Trophoblast cell (in vitro differentiated cells and primary cell): ENCODE measurements around the gene HEMK1.
A peak's percentile ranks its signal among the peaks of the same experiment; 100 is the strongest.

ENCODE experiments used
- DNase-seq, 2 donors: peaks; one replicate each; pipeline ENCODE4 v3.0.0-alpha.2; 2016
- H2AFZ ChIP-seq: 2 replicates; pipeline ENCODE4 v1.6.1; 2013; ENCODE audit warnings: low read length, moderate library complexity, mild to moderate bottlenecking; ENCODE audit not compliant: insufficient read depth, poor library complexity
- H2AK5ac ChIP-seq: 2 replicates; pipeline ENCODE4 v1.6.1; 2013; ENCODE audit warnings: mild to moderate bottlenecking, low read length
- H2BK120ac ChIP-seq: 2 replicates; pipeline ENCODE4 v1.6.1; 2013; ENCODE audit warnings: low read length, mild to moderate bottlenecking, moderate library complexity; ENCODE audit not compliant: insufficient read depth, poor library complexity
- H2BK12ac ChIP-seq: 2 replicates; pipeline ENCODE4 v1.6.1; 2013; ENCODE audit warnings: mild to moderate bottlenecking, low read length, moderate library complexity
- H2BK5ac ChIP-seq: 2 replicates; pipeline ENCODE4 v1.6.1; 2013; ENCODE audit warnings: low read length, low read depth, moderate library complexity, mild to moderate bottlenecking; ENCODE audit not compliant: poor library complexity
- H3K14ac ChIP-seq: 2 replicates; pipeline ENCODE4 v1.6.1; 2013; ENCODE audit warnings: mild to moderate bottlenecking, low read length
- H3K18ac ChIP-seq: 2 replicates; pipeline ENCODE4 v1.6.1; 2013; ENCODE audit warnings: mild to moderate bottlenecking, low read length
- H3K23ac ChIP-seq: 2 replicates; pipeline ENCODE4 v1.6.1; 2013; ENCODE audit warnings: low read length
- H3K27ac ChIP-seq: 2 replicates; pipeline ENCODE4 v1.5.1; 2013; ENCODE audit warnings: low read depth, mild to moderate bottlenecking, inconsistent platforms, low read length, moderate library complexity
- H3K27me3 ChIP-seq: 2 replicates; pipeline ENCODE4 v1.6.1; 2013; ENCODE audit warnings: inconsistent platforms, mild to moderate bottlenecking, low read length, moderate library complexity; ENCODE audit not compliant: insufficient read depth
- H3K36me3 ChIP-seq, 2 experiments: 1 replicate in 1 of 2; 2 replicates in 1 of 2; pipeline ENCODE4 v1.6.1; 2013; ENCODE audit warnings: low read length in 2 of 2, mild to moderate bottlenecking in 2 of 2, moderate library complexity in 1 of 2; ENCODE audit not compliant: insufficient read depth in 2 of 2, control insufficient read depth in 1 of 2
- H3K4ac ChIP-seq: 2 replicates; pipeline ENCODE4 v1.6.1; 2013; ENCODE audit warnings: low read depth, mild to moderate bottlenecking, low read length, moderate library complexity
- H3K4me1 ChIP-seq, 2 experiments: 1 replicate in 1 of 2; 2 replicates in 1 of 2; pipeline ENCODE4 v1.6.1; 2013; ENCODE audit warnings: low read length in 2 of 2, mild to moderate bottlenecking in 2 of 2, moderate library complexity in 1 of 2; ENCODE audit not compliant: insufficient read depth in 2 of 2, control insufficient read depth in 1 of 2
- H3K4me2 ChIP-seq: 2 replicates; pipeline ENCODE4 v1.6.1; 2013; ENCODE audit warnings: inconsistent platforms, mild to moderate bottlenecking, low read length, moderate library complexity
- H3K4me3 ChIP-seq: 2 replicates; pipeline ENCODE4 v1.5.1; 2013; ENCODE audit warnings: mild to moderate bottlenecking, low read depth, low read length, inconsistent platforms
- H3K79me1 ChIP-seq: one replicate; pipeline ENCODE4 v1.6.1; 2013; ENCODE audit warnings: low read length
- H3K79me2 ChIP-seq: 2 replicates; pipeline ENCODE4 v1.6.1; 2013; ENCODE audit warnings: low read length, mild to moderate bottlenecking; ENCODE audit not compliant: control insufficient read depth, insufficient read depth, poor library complexity
- H3K9ac ChIP-seq: 2 replicates; pipeline ENCODE4 v1.6.1; 2013; ENCODE audit warnings: mild to moderate bottlenecking, low read length
- H3K9me3 ChIP-seq: 2 replicates; pipeline ENCODE4 v1.6.1; 2013; ENCODE audit warnings: low read depth, mild to moderate bottlenecking, control low read depth, inconsistent platforms, low read length; ENCODE audit not compliant: insufficient read depth
- H4K12ac ChIP-seq: 2 replicates; pipeline ENCODE4 v1.6.1; 2013; ENCODE audit warnings: low read depth, mild to moderate bottlenecking, low read length, moderate library complexity
- H4K8ac ChIP-seq: 2 replicates; pipeline ENCODE4 v1.6.1; 2013; ENCODE audit warnings: low read depth, mild to moderate bottlenecking, low read length, moderate library complexity
- H4K91ac ChIP-seq: one replicate; pipeline ENCODE4 v1.6.1; 2013; ENCODE audit warnings: low read depth, mild to moderate bottlenecking, low read length, moderate library complexity
- WGBS: extraction: QIAGEN DNeasy Blood & Tissue Kit; methylation state at CpG from one replicate; pipeline ENCODE4 v1.1.7; 2013; ENCODE audit warnings: missing lambda C conversion rate; ENCODE audit not compliant: insufficient read length, insufficient coverage; ENCODE audit errors: extremely low coverage; 5-methylcytosine and 5-hydroxymethylcytosine counted together

Gene HEMK1

DNA sequence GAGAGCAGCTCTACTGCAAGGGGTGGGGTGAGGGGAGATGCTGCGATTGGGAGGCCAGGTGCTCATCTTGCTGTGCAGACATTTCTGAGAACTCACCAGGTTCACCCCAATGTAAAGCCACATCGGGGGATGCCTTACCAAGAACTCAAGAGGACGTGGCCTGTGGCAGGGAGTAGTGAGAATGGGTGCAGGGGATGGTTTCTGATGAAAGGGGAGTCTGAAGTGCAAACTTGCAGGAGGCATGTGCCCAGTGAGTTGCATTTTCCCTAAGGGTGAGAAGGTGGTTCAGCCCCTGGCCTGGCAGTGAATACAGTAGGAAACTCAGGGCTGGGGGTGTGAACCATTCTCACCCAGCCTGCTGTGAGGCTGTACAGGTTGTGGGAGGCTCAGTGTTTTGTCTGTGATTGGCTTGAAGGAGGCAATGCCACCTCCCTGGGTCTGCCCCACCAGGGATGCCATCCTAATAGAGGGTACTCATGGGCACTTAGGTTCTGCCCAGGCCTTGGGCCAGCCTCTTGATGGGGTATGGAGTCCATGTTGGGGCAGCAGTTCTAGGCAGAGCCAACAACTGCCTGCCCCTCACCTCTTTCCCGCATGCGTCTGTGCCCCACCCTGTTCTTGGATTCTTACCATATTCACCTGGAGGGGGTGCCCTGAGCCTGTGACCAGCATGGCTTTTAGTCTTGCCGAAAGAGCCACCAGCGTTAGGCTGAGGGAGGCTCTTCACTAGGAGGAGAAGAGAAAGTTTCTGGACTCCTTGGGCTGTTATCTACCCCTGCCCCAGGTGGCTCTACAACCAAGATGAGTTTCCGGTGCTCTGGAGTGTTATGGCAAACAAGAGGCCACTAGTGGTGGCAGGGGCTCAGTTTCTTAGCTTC, 4.5 kb downstream of the HEMK1 start:
- Histone ChIP-seq H4K91ac (no peak overlapping the region), H3K4me3 (no peak overlapping the region), H3K18ac (no peak overlapping the region), H2AK5ac (no peak overlapping the region), H3K9ac (no peak overlapping the region), H3K27me3 (no peaks in the 10 kb centered on the region), H2BK12ac (no peak overlapping the region), H2AFZ (no peak overlapping the region), H3K79me1 (peaks cover 7% of the 10 kb centered on the region), H3K4ac (no peak overlapping the region), H4K12ac (no peak overlapping the region), H3K4me1 (peaks cover 1 to 2% of the 10 kb centered on the region in 2 experiments), H3K14ac (no peak overlapping the region), H3K23ac (no peak overlapping the region), H3K9me3 (peaks cover 3% of the 10 kb centered on the region), H2BK120ac (no peak overlapping the region), H4K8ac (no peak overlapping the region), H2BK5ac (no peak overlapping the region), H3K4me2 (no peak overlapping the region), H3K27ac (no peak overlapping the region), H3K36me3 (peaks cover 13 to 23% of the 10 kb centered on the region in 2 experiments), H3K79me2 (no peaks in the 10 kb centered on the region)
- peak; percentile 81 to 89 for DNase-seq
- WGBS, result no CpG with 5 or more reads among the region's 8 CpGs

DNA sequence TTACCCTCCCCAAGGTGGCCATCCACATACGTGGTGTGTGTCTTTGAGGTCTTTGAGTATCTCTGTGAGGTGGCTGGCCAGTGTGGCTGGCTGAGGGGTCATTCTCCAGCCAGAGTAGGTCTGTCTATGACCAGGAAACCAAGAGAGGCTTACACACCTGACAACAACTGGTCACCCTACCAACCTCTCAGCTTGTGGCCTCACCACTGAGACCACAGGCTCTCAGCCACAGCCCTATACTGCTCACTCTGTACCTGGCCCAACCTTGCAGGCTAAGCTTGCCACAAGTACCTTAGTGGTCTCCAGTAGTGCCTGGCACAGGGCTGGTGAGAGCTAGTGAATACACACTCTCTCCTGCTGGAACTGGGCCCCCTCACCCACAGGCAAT, 5.1 kb downstream of the HEMK1 start:
- Histone ChIP-seq H3K27me3 (no peaks in the 10 kb centered on the region), H3K9me3 (peaks cover 3% of the 10 kb centered on the region), H3K4me2 (no peak overlapping the region), H4K8ac (no peak overlapping the region), H3K23ac (no peak overlapping the region), H3K9ac (no peak overlapping the region), H3K14ac (no peak overlapping the region), H4K91ac (no peak overlapping the region), H3K36me3 (peaks cover 14 to 26% of the 10 kb centered on the region in 2 experiments), H3K18ac (no peak overlapping the region), H3K79me1 (peaks cover 4% of the 10 kb centered on the region), H2BK120ac (no peak overlapping the region), H4K12ac (no peak overlapping the region), H3K4me1 (peaks cover 1 to 2% of the 10 kb centered on the region in 2 experiments), H3K4ac (no peak overlapping the region), H2BK5ac (no peak overlapping the region), H3K27ac (no peak overlapping the region), H2AFZ (no peak overlapping the region), H3K79me2 (no peaks in the 10 kb centered on the region), H2BK12ac (no peak overlapping the region), H3K4me3 (no peak overlapping the region), H2AK5ac (no peak overlapping the region)
- WGBS, result no CpG with 5 or more reads among the region's 1 CpG
- no peak for DNase-seq

DNA sequence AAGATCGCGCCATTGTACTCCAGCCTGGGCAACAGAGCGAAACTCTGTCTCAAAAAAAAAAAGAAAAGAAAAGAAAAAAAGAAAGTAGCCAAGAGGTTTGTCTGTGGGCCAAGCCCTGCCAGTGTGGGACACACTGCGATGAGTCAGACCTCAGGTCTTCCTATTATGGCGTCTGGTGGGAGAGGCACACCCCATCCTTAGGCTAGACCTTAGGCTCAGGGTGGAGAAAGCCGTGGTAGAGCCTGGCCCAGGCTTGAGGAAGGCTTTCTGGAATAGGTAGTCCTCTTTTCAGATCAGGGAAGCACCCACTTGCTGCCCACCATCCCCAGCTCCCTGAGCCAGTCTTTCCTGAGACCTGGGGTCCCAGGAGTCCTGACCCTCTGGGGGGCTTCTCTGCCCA, 6.0 kb downstream of the HEMK1 start:
- H3K23ac ChIP-seq, result no peak overlapping the region
- no peak overlapping the region for H4K8ac ChIP-seq
- H2BK12ac ChIP-seq, result no peak overlapping the region
- peaks cover 14 to 33% of the 10 kb centered on the region in 2 experiments for H3K36me3 ChIP-seq
- no peak overlapping the region for H4K91ac ChIP-seq
- no peak overlapping the region for H3K18ac ChIP-seq
- no peak overlapping the region for H2BK5ac ChIP-seq
- H3K4me1 ChIP-seq, result no peaks in the 10 kb centered on the region
- WGBS, result no CpG with 5 or more reads among the region's 6 CpGs
- H3K4me2 ChIP-seq, result no peak overlapping the region
- H3K27ac ChIP-seq, result no peak overlapping the region
- H2AFZ ChIP-seq, result no peak overlapping the region
- H3K9ac ChIP-seq, result no peak overlapping the region
- H4K12ac ChIP-seq, result no peak overlapping the region
- no peak overlapping the region for H2AK5ac ChIP-seq
- H3K79me1 ChIP-seq, result no peaks in the 10 kb centered on the region
- peaks cover 3% of the 10 kb centered on the region for H3K9me3 ChIP-seq
- no peak overlapping the region for H2BK120ac ChIP-seq
- H3K27me3 ChIP-seq, result no peaks in the 10 kb centered on the region
- no peaks in the 10 kb centered on the region for H3K79me2 ChIP-seq
- no peak overlapping the region for H3K14ac ChIP-seq
- no peak overlapping the region for H3K4ac ChIP-seq
- H3K4me3 ChIP-seq, result no peak overlapping the region
- DNase-seq, result peak in 1 of 2 donors; percentile 21

DNA sequence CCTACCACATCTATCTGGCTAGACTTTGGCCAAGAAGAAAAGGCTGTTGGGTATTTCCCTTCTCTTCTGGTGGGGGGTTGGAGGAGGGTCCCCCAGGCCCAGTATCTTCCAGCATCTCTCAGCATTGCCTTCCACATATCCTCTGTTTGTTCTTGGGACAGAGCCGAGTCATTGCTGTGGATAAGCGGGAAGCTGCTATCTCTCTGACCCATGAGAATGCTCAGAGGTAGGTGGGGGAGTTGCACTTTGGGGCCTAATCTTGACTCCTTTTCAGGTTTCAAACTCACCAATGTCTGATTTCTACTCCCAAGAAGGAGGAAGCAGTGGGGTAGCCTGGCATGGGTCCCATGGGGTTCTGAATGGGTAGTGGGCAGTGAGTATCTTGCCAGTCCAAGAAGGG, 8.0 kb downstream of the HEMK1 start:
- Histone ChIP-seq H3K36me3 (peaks cover 16 to 40% of the 10 kb centered on the region in 2 experiments), H3K79me2 (no peaks in the 10 kb centered on the region), H3K4me3 (no peak overlapping the region), H3K4me2 (no peak overlapping the region), H3K79me1 (no peaks in the 10 kb centered on the region), H4K12ac (no peak overlapping the region), H2BK5ac (no peak overlapping the region), H3K4ac (no peak overlapping the region), H2AFZ (no peak overlapping the region), H3K27me3 (no peaks in the 10 kb centered on the region), H3K14ac (no peak overlapping the region), H4K91ac (no peak overlapping the region), H3K27ac (no peak overlapping the region), H3K18ac (no peak overlapping the region), H3K9me3 (peaks cover 3% of the 10 kb centered on the region), H4K8ac (no peak overlapping the region), H2AK5ac (no peak overlapping the region), H3K9ac (no peak overlapping the region), H2BK12ac (no peak overlapping the region), H3K23ac (no peak overlapping the region), H3K4me1 (no peaks in the 10 kb centered on the region), H2BK120ac (no peak overlapping the region)
- WGBS, result no CpG with 5 or more reads among the region's 2 CpGs
- no peak for DNase-seq
